ENCODE measurements around the gene MARCO.
"Not testable (repeated sequence)": the region's sequence is repeated elsewhere in the genome, so short reads cannot be mapped to it uniquely, and the experiment has no call there.

Gene MARCO

GRCh38 chr2:118940486-118941120, 1.4 kb upstream of the MARCO start:
- ChIA-PET POLR2A (no interaction called here), CTCF (no interaction called here)
- DNase-seq (ENCODE audit: extremely low spot score) = no peak
- no peak for TF ChIP-seq BHLHE40 (IDR thresholded peaks at IDR 0.05; ENCODE audit: borderline replicate concordance)

DNA sequence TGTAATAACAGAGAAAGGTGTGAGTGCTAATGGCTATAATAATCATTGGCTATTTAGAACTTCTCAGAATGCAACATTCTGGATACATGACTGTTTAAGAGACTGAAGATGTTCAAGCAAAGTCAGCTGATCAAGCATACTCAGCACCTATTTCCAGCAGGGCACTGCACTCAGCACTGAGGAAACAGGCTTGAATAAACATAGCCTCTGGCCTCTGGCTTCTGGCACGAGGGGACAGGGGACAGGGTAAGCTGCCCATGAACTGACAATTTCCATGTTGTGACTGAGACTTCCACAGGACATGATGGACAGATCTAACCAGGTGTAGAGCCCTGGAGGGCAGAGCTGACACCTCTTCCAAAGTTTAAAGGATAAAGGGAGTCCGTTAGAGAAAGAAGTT, 1.3 kb downstream of the MARCO start:
- ChIA-PET CTCF (no interaction called here), POLR2A (no interaction called here)
- TF ChIP-seq ZNF384 (IDR thresholded peaks at IDR 0.05) (no peak), SUZ12 (IDR thresholded peaks at IDR 0.05) (no peak)
- no peak for DNase-seq (ENCODE audit: extremely low spot score)

DNA sequence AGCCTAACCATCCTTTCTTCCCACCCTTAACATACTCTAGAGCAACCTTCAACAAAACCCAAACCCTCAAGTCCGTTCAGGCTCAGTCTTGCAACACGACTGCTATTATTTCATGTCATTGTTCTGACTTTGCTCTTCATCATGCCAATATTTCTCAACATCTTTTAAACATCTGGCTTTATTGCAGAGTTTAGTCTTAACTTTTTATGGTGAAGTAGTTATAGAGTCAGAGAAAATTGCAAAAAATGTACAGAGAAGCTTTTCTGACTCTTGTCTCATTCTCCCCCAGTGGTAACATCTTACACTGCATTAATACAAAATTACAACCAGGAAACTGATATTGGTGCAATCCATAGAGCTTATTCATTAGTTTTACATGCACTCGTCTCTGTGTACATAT, 3.9 kb downstream of the MARCO start:
- ChIA-PET CTCF (no interaction called here), POLR2A (no interaction called here)
- TF ChIP-seq CTBP1 (IDR thresholded peaks at IDR 0.05; ENCODE audit: borderline replicate concordance) = no peak
- TF ChIP-seq BHLHE40 (IDR thresholded peaks at IDR 0.05; ENCODE audit: borderline replicate concordance) = no peak
- no peak for TF ChIP-seq SP1 (IDR thresholded peaks at IDR 0.05)
- TF ChIP-seq ZNF384 (IDR thresholded peaks at IDR 0.05) = no peak
- no peak for TF ChIP-seq HDGF (IDR thresholded peaks at IDR 0.05; ENCODE audit: borderline replicate concordance)
- no peak for TF ChIP-seq L3MBTL2 (conservative IDR thresholded peaks at IDR 0.05)
- DNase-seq (ENCODE audit: extremely low spot score) = no peak

- POLR2A ChIA-PET; CTCF ChIA-PET; DNase-seq (ENCODE audit: extremely low spot score): not testable (repeated sequence)
Observed at GRCh38 chr2:118948266-118948665, 6.3 kb downstream of the MARCO start.

- ChIA-PET CTCF (no interaction called here), POLR2A (no interaction called here)
- DNase-seq (ENCODE audit: extremely low spot score) = no peak
- no peak for TF ChIP-seq SP1 (IDR thresholded peaks at IDR 0.05)
- TF ChIP-seq SUZ12 (IDR thresholded peaks at IDR 0.05) = no peak
- no peak for TF ChIP-seq BHLHE40 (IDR thresholded peaks at IDR 0.05; ENCODE audit: borderline replicate concordance)
- no peak for TF ChIP-seq CTBP1 (IDR thresholded peaks at IDR 0.05; ENCODE audit: borderline replicate concordance)
- no peak for TF ChIP-seq HDGF (IDR thresholded peaks at IDR 0.05; ENCODE audit: borderline replicate concordance)
- no peak for TF ChIP-seq FOXA1 (IDR thresholded peaks at IDR 0.05)
- no peak for TF ChIP-seq L3MBTL2 (conservative IDR thresholded peaks at IDR 0.05)
- no peak for TF ChIP-seq ZNF384 (IDR thresholded peaks at IDR 0.05)
- TF ChIP-seq ELF4 (IDR thresholded peaks at IDR 0.05) = no peak
Observed at GRCh38 chr2:118954297-118955060, 12.5 kb downstream of the MARCO start.

DNA sequence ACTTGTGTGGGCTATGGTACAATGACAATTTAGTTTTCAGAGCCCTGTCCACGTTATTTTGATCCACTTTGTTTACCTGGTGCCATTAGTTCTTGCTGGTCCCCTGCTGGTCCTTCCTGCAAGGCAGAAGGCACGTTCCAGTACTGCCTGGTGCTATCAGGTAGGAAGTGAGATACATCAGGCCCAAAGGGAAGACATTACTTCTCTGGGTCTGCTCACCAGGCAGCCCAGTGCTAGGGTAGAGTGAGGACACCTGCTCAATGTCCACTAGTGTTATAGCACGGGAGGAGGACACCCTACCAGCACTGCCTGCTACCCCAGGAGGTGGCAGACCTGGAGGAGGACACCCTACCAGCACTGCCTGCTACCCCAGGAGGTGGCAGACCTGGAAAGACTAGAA, 23.7 kb downstream of the MARCO start:
- CTCF ChIA-PET = no interaction called here
- POLR2A ChIA-PET = no interaction called here
- no peak for DNase-seq (ENCODE audit: extremely low spot score)
- no peak for TF ChIP-seq ARNT (IDR thresholded peaks at IDR 0.05)
- no peak for TF ChIP-seq ELF4 (IDR thresholded peaks at IDR 0.05)
- no peak for TF ChIP-seq FOXM1 (IDR thresholded peaks at IDR 0.05; ENCODE audit: borderline replicate concordance)
- no peak for TF ChIP-seq FOXK2 (IDR thresholded peaks at IDR 0.05)
- no peak for TF ChIP-seq BHLHE40 (IDR thresholded peaks at IDR 0.05; ENCODE audit: borderline replicate concordance)
- no peak for TF ChIP-seq ZNF384 (IDR thresholded peaks at IDR 0.05)
- no peak for TF ChIP-seq PKNOX1 (IDR thresholded peaks at IDR 0.05)
- no peak for TF ChIP-seq TARDBP (IDR thresholded peaks at IDR 0.05)
- no peak for TF ChIP-seq HDGF (IDR thresholded peaks at IDR 0.05; ENCODE audit: borderline replicate concordance)
- no peak for TF ChIP-seq LEF1 (IDR thresholded peaks at IDR 0.05; ENCODE audit: borderline replicate concordance)
- no peak for TF ChIP-seq SP1 (IDR thresholded peaks at IDR 0.05)
- TF ChIP-seq L3MBTL2 (conservative IDR thresholded peaks at IDR 0.05) = no peak
- no peak for TF ChIP-seq FOXA1 (IDR thresholded peaks at IDR 0.05)
- TF ChIP-seq CTBP1 (IDR thresholded peaks at IDR 0.05; ENCODE audit: borderline replicate concordance) = no peak
- no peak for TF ChIP-seq NFRKB (IDR thresholded peaks at IDR 0.05)
- TF ChIP-seq SUZ12 (IDR thresholded peaks at IDR 0.05) = no peak

- no peak for TF ChIP-seq ARNT (IDR thresholded peaks at IDR 0.05)
- TF ChIP-seq L3MBTL2 (conservative IDR thresholded peaks at IDR 0.05) = no peak
- no peak for TF ChIP-seq CTBP1 (IDR thresholded peaks at IDR 0.05; ENCODE audit: borderline replicate concordance)
- TF ChIP-seq ELF4 (IDR thresholded peaks at IDR 0.05) = no peak
- TF ChIP-seq LEF1 (IDR thresholded peaks at IDR 0.05; ENCODE audit: borderline replicate concordance) = no peak
- TF ChIP-seq FOXA1 (IDR thresholded peaks at IDR 0.05) = no peak
- no peak for TF ChIP-seq NFRKB (IDR thresholded peaks at IDR 0.05)
- no peak for TF ChIP-seq FOXK2 (IDR thresholded peaks at IDR 0.05)
- TF ChIP-seq FOXM1 (IDR thresholded peaks at IDR 0.05; ENCODE audit: borderline replicate concordance) = no peak
- no peak for TF ChIP-seq PKNOX1 (IDR thresholded peaks at IDR 0.05)
- TF ChIP-seq ZNF384 (IDR thresholded peaks at IDR 0.05) = no peak
- TF ChIP-seq BHLHE40 (IDR thresholded peaks at IDR 0.05; ENCODE audit: borderline replicate concordance) = no peak
- no peak for DNase-seq (ENCODE audit: extremely low spot score)
- POLR2A ChIA-PET = no interaction called here
- CTCF ChIA-PET = no interaction called here
Observed at GRCh38 chr2:118967124-118967880, 25.3 kb downstream of the MARCO start.

All from HEK293T (cell line).